Measurements from ENCODE around the gene SLC8A1. TPM values are rescaled to one million over a fixed set of nuclear protein-coding genes. Genes with fewer than 3 reads are reported as not detected.

The SLC8A1 gene
- total RNA-seq, 1 donor from 2014 or later, result 5.6 TPM

DNA sequence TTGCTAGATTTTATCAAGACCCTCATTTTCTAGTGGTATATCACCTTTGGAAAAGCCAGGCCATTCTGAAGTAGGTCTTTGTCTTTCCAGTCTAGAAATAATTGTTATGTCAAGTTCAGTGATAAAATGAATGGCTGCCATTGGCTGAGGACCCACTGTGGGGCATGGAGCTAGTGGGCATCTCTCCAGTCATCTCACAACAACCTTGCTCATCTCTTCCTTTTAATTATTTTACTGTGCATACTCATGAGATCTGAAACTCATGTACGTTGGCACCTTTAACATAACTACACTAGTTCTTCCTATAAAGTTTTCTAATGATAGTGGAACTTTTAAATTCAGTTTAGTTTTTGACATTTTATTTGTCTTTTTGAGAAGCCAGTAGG is 240.9 kb downstream of the SLC8A1 start:
- H3K4me1 ChIP-seq, result no peaks in the 10 kb centered on the region
- no peaks in the 10 kb centered on the region for H3K36me3 ChIP-seq
- no peaks in the 10 kb centered on the region for H3K9me3 ChIP-seq
- intact Hi-C loops (cut with DNase I), result loop anchor here (10.0 kb wide), 1 partner anchor 344 kb away; no protein-coding TSS in a partner anchor
- H3K27me3 ChIP-seq, result no peaks in the 10 kb centered on the region
- H3K27ac ChIP-seq, result no peak overlapping the region
- TF ChIP-seq CTCF (IDR thresholded peaks at IDR 0.05), result no peak
- no peak overlapping the region for H3K4me3 ChIP-seq
- DNase-seq (ENCODE audit: low spot score in 2 of 2), result no peak

GRCh38 chr2:40210344-40210967 is 241.4 kb downstream of the SLC8A1 start:
- no peaks in the 10 kb centered on the region for H3K4me1 ChIP-seq
- H3K36me3 ChIP-seq, result no peaks in the 10 kb centered on the region
- no peaks in the 10 kb centered on the region for H3K27me3 ChIP-seq
- no peak for TF ChIP-seq CTCF (IDR thresholded peaks at IDR 0.05)
- no peak overlapping the region for H3K4me3 ChIP-seq
- no peaks in the 10 kb centered on the region for H3K9me3 ChIP-seq
- no peak for DNase-seq (ENCODE audit: low spot score in 2 of 2)
- H3K27ac ChIP-seq, result no peak overlapping the region
- intact Hi-C loops (cut with DNase I), result loop anchor here (10.0 kb wide), 1 partner anchor 344 kb away; no protein-coding TSS in a partner anchor

- Histone ChIP-seq H3K9me3 (no peaks in the 10 kb centered on the region), H3K27me3 (no peaks in the 10 kb centered on the region), H3K4me3 (no peak overlapping the region), H3K27ac (no peak overlapping the region), H3K36me3 (no peaks in the 10 kb centered on the region), H3K4me1 (no peaks in the 10 kb centered on the region)
- no peak for DNase-seq (ENCODE audit: low spot score in 2 of 2)
- TF ChIP-seq CTCF (IDR thresholded peaks at IDR 0.05), result no peak
- intact Hi-C loops (cut with DNase I), result loop anchor here (10.0 kb wide), 1 partner anchor 345 kb away; no protein-coding TSS in a partner anchor
These were observed 242.1 kb downstream of the SLC8A1 start for GRCh38 chr2:40209761-40210160.

DNA sequence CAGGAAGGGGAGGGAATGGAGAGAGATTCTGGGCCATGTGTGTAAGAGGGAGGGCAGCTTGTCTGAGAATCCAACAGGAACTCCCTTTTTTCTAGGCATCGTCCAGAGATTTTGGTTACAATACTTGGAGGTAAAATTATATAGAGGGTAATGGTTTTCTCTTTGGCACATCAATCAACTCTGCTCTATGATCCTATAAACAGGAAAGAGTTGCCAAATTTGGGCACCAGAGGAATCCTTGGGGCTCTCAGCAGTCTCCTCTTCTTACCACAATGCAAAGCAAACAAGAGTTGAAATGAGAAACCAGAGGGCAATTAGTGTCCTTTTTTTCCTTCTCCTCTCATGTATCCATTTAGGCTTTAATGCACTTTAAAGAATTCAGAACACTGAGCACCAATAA is 243.4 kb downstream of the SLC8A1 start:
- no peaks in the 10 kb centered on the region for H3K27me3 ChIP-seq
- no peak overlapping the region for H3K4me3 ChIP-seq
- intact Hi-C loops (cut with DNase I), result no loop called here
- no peak overlapping the region for H3K27ac ChIP-seq
- no peaks in the 10 kb centered on the region for H3K4me1 ChIP-seq
- no peaks in the 10 kb centered on the region for H3K36me3 ChIP-seq
- no peaks in the 10 kb centered on the region for H3K9me3 ChIP-seq
- DNase-seq (ENCODE audit: low spot score in 2 of 2), result no peak
- no peak for TF ChIP-seq CTCF (IDR thresholded peaks at IDR 0.05)

- Histone ChIP-seq H3K4me3 (no peak overlapping the region), H3K4me1 (no peaks in the 10 kb centered on the region), H3K27ac (no peak overlapping the region), H3K36me3 (no peaks in the 10 kb centered on the region), H3K27me3 (no peaks in the 10 kb centered on the region), H3K9me3 (no peaks in the 10 kb centered on the region)
- no peak for DNase-seq (ENCODE audit: low spot score in 2 of 2)
- intact Hi-C loops (cut with DNase I), result no loop called here
- TF ChIP-seq CTCF (IDR thresholded peaks at IDR 0.05), result no peak
These were observed 247.6 kb downstream of the SLC8A1 start for GRCh38 chr2:40204268-40204667.
